ENCODE data around the gene PEDS1. TPM values are rescaled to one million over a fixed set of nuclear protein-coding genes. Genes with fewer than 3 reads are reported as not detected.

The PEDS1 gene
- total and polyA plus RNA-seq, 2 of the 4 experiments (the other 2 are of a cell fraction), result 24.0 to 59.9 TPM

DNA sequence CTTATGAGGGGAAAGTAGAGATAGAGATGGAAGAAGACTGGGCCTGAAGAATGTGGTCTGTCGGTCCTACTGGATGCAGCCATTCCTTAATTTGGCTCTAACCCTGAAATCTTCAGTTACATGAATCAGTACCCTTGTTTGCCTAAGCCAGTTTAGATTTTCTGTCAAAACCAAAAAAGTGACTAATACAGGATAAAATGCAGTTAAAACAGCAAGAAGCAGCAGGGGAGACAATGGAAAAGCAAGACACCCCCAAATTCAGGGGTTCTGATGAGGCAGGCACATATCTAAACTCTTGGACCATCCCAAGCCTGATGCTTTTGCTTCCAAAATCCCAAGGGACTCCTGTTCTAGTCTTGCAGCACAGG lies 23.2 kb downstream of the PEDS1 start:
- Histone ChIP-seq H3K4me2 (ENCODE audit: low read depth, low read length) (peak overlapping the region; percentile 14; the same call in 1 of the 2 replicates), H3K56ac (ENCODE audit: extremely low read depth, insufficient read depth, low read length) (peak overlapping the region; percentile 57; the same call in 1 of the 2 replicates), H3K9ac (ENCODE audit: low read depth, low read length) (peak overlapping the region; percentile 45; the same call in 1 of the 2 replicates), H3K4me3 (ENCODE audit: insufficient read depth, low read depth, low read length) (no peak overlapping the region), H3K9me3 (ENCODE audit: control insufficient read depth, insufficient read depth, low read length) (no peaks in the 10 kb centered on the region), H2AK5ac (ENCODE audit: low read depth, low read length) (peak overlapping the region; percentile 85), H2AK9ac (replicated peaks; ENCODE audit: low read depth, low read length, poor library complexity) (peak overlapping the region; percentile 94), H2BK15ac (ENCODE audit: low read depth, low read length) (peak overlapping the region; percentile 85; the same call in 1 of the 3 replicates), H3K4me1 (ENCODE audit: control insufficient read depth, insufficient read depth, low read length) (peaks cover 13% of the 10 kb centered on the region), H4K20me1 (ENCODE audit: insufficient read depth, low read length) (peaks cover 19% of the 10 kb centered on the region; the same call in 1 of the 2 replicates), H3K27me3 (ENCODE audit: control insufficient read depth, insufficient read depth, low read length) (no peaks in the 10 kb centered on the region), H3K4ac (ENCODE audit: low read depth, low read length) (peak overlapping the region; percentile 89), H3K23ac (ENCODE audit: low read depth, low read length) (peak overlapping the region; percentile 80), H2AFZ (replicated peaks; ENCODE audit: low read length, poor library complexity) (no peak overlapping the region), H2BK5ac (ENCODE audit: low read depth, low read length, poor library complexity, severe bottlenecking) (peak overlapping the region; percentile 71), H2BK120ac (ENCODE audit: low read depth, low read length) (peak overlapping the region; percentile 79), H2BK20ac (ENCODE audit: low read depth, low read length) (peak overlapping the region; percentile 55; the same call in 1 of the 2 replicates), H4K5ac (ENCODE audit: low read depth, low read length) (peak overlapping the region; percentile 19), H3K27ac (ENCODE audit: insufficient read depth, low read length) (peak overlapping the region; percentile 82), H4K91ac (ENCODE audit: insufficient read depth, low read depth, low read length) (peak overlapping the region; percentile 76), H3K36me3 (ENCODE audit: control insufficient read depth, insufficient read depth, low read length) (peaks cover 56% of the 10 kb centered on the region), H3K14ac (replicated peaks; ENCODE audit: low read depth, low read length) (peak overlapping the region; percentile 72), H4K8ac (ENCODE audit: low read depth in 2 of 2, low read length in 2 of 2) (peak overlapping the region; percentile 77 to 81), H3K79me1 (ENCODE audit: low read depth in 1 of 2, low read length in 2 of 2) (peaks cover 29 to 86% of the 10 kb centered on the region in 2 experiments), H3K9me1 (ENCODE audit: insufficient read depth, low read length) (peaks cover 36% of the 10 kb centered on the region), H3K18ac (ENCODE audit: low read depth, low read length) (peak overlapping the region; percentile 48)
- intact Hi-C loops (cut with micrococcal nuclease) (loop anchor here (2.0 kb wide), 1 partner anchor 14 kb away; no protein-coding TSS in a partner anchor), in situ Hi-C loops (cut with MboI; ENCODE audit: low sequenced_read_pairs) (no loop called here), dilution Hi-C loops (cut with HindIII; ENCODE audit: low sequenced_read_pairs, unreplicated experiment) (no loop called here)
- BruUV-seq (replicated peaks), result no TSS peak
- WGBS, 2 experiments (ENCODE audit: extremely low coverage in 2 of 2, insufficient read length in 1 of 2), result no CpG with 5 or more reads among the region's 1 CpG
- TF ChIP-seq CEBPB (IDR thresholded peaks at IDR 0.05; ENCODE audit: low read depth, low read length), result no peak
- TF ChIP-seq RAD21 (IDR thresholded peaks at IDR 0.05; ENCODE audit: low read length), result no peak
- TF ChIP-seq, protein P1, sequence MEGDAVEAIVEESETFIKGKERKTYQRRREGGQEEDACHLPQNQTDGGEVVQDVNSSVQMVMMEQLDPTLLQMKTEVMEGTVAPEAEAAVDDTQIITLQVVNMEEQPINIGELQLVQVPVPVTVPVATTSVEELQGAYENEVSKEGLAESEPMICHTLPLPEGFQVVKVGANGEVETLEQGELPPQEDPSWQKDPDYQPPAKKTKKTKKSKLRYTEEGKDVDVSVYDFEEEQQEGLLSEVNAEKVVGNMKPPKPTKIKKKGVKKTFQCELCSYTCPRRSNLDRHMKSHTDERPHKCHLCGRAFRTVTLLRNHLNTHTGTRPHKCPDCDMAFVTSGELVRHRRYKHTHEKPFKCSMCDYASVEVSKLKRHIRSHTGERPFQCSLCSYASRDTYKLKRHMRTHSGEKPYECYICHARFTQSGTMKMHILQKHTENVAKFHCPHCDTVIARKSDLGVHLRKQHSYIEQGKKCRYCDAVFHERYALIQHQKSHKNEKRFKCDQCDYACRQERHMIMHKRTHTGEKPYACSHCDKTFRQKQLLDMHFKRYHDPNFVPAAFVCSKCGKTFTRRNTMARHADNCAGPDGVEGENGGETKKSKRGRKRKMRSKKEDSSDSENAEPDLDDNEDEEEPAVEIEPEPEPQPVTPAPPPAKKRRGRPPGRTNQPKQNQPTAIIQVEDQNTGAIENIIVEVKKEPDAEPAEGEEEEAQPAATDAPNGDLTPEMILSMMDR (conservative IDR thresholded peaks at IDR 0.05; ENCODE audit: low read depth, low read length), result no peak
- no peak for TF ChIP-seq FOS (IDR thresholded peaks at IDR 0.05; ENCODE audit: low read depth, low read length)
- no peak for TF ChIP-seq POLR2A (IDR thresholded peaks at IDR 0.05; ENCODE audit: low read depth, low read length)
- TF ChIP-seq, protein P2, sequence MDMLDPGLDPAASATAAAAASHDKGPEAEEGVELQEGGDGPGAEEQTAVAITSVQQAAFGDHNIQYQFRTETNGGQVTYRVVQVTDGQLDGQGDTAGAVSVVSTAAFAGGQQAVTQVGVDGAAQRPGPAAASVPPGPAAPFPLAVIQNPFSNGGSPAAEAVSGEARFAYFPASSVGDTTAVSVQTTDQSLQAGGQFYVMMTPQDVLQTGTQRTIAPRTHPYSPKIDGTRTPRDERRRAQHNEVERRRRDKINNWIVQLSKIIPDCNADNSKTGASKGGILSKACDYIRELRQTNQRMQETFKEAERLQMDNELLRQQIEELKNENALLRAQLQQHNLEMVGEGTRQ (IDR thresholded peaks at IDR 0.05; ENCODE audit: low read depth, low read length), result no peak
- no peak for TF ChIP-seq SMC3 (IDR thresholded peaks at IDR 0.05; ENCODE audit: low read depth, low read length)
- TF ChIP-seq RCOR1 (IDR thresholded peaks at IDR 0.05; ENCODE audit: insufficient replicate concordance, low read length), result no peak
- no peak for TF ChIP-seq RFX5 (IDR thresholded peaks at IDR 0.05; ENCODE audit: low read depth, low read length)
- TF ChIP-seq BHLHE40 (IDR thresholded peaks at IDR 0.05; ENCODE audit: low read depth, low read length), result no peak
- TF ChIP-seq MXI1 (IDR thresholded peaks at IDR 0.05; ENCODE audit: borderline replicate concordance, low read depth, low read length), result no peak
- TF ChIP-seq NFE2L2 (IDR thresholded peaks at IDR 0.05; ENCODE audit: low read depth, low read length), result no peak
- no peak for TF ChIP-seq MAZ (IDR thresholded peaks at IDR 0.05; ENCODE audit: borderline replicate concordance, low read depth, low read length)
- TF ChIP-seq MAFK (IDR thresholded peaks at IDR 0.05; ENCODE audit: low read depth, low read length), result no peak
- DNase-seq, result peak; percentile 33
- ChIA-PET CTCF (no interaction called here), POLR2A (ENCODE audit: unreplicated experiment) (interaction anchor here (0.5 kb wide), 1 partner anchor 7 kb away, joined by 3 read pairs; no protein-coding TSS in a partner anchor)
- ATAC-seq (ENCODE audit: low read depth), result peak; percentile 53

Data from IMR-90 (cell line).